GM21723 (cell line): ENCODE measurements around the gene TAF5.
"Not testable (repeated sequence)": the region's sequence is repeated elsewhere in the genome, so short reads cannot be mapped to it uniquely, and the experiment has no call there.

Experiments used
- ATAC-seq: cut with Tn5 transposase; IDR thresholded peaks from one replicate; pipeline ENCODE4 v1.9.1; 2021; ENCODE audit warnings: mild to moderate bottlenecking, moderate library complexity; ENCODE audit not compliant: unreplicated experiment

TAF5 gene

DNA sequence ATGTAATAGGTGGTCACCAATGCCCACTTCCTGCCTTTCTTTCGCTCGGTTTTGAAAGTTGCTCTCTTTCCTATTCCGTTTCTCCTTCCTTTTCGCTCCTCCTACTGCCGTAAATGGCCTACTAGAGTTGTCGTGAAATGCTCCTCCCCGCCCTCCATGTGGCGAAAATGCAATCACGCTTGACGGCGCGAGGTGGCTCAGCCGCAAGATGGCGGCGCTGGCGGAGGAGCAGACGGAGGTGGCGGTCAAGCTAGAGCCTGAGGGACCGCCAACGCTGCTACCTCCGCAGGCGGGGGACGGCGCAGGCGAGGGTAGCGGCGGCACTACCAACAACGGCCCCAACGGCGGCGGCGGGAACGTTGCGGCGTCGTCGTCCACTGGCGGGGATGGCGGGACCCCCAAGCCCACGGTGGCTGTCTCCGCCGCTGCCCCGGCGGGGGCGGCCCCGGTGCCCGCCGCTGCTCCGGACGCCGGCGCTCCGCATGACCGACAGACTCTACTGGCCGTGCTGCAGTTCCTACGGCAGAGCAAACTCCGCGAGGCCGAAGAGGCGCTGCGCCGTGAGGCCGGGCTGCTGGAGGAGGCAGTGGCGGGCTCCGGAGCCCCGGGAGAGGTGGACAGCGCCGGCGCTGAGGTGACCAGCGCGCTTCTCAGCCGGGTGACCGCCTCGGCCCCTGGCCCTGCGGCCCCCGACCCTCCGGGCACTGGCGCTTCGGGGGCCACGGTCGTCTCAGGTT, at the start of gene TAF5:
TAF5 (plus strand) TSS at position 195 of the 737 bp plus-strand sequence; CDS start at position 209, 14 bp downstream.
- ATAC-seq: peak; percentile 64

DNA sequence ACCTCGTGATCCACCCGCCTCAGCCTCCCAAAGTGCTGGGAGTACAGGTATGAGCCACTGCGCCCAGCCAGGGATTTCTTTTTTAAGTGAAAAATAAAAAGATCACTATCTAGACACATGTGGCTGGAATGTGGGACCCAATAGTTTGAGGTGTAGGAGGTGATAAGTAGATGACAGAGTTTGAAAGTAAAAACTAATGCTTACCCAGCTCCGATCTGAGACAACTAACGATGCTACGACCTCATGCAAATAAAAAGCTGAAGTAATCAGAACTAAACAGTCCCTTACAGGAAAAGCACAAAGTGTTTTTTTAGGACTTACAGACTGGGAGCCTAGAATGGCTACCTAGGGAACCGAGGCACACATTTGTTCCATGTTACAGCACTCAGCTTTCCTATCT, 39.9 kb upstream of the TAF5 start:
- ATAC-seq: no peak

DNA sequence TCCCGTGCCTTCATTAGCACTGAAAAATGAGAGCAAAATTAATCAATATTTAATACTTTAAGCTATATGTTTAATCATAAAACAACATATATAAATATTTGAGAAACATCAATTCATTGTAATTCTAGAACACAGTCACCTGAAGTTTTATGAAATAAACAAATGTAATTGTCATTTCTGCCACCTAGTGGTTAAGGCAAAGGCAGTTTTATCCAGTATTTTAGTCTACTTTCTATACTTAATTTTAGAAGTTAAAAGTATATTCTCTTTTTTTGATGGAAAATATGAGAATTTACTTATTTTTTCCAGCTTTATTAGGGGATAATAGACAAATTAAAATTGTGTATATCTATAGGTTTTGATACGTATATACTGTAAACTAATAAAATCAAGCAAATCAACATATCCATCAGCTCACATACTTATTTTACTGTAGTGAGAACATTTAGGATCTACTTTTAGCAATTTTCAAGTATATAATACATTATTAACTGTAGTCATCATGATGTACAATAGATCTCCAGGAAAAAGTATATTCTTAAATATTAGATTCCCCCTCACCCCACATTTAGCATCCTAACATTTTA, 33.7 kb upstream of the TAF5 start:
- ATAC-seq: no peak

DNA sequence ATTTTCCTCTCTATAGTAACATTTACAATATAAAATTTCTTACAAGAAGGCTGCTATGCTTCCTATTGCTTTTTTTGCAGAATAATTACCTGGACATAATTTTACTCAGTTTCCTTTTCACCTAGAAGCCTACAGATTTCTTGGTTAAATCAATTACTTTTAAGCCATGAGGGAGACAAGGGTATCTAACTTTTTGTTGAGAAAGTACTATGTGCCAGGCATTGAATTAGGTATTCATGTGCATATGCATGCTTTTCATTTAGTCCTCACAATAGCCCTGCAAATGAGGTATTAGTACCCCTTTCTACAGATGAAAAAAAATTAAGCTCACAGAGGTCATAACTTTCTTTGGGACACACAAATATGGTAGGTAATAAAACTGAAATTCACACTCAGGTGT, 33.2 kb upstream of the TAF5 start:
- no peak for ATAC-seq

DNA sequence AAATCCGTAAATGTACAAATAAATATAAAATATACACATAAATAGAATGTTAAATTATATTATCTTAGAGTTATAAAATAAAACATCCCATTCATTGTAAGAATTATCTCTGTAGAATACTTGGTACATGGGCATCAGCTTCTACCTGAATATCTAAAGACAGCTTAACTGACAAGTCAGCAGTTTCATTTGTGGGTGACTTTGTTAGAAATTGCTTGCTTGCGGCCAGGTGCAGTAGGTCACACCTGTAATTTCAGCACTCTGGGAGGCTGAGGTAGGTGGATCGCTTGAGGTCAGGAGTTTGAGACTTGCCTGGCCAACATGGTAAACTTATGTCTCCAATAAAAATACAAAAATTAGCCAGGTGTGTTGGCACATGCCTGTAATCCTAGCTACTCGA, 31.4 kb upstream of the TAF5 start:
- no peak for ATAC-seq

DNA sequence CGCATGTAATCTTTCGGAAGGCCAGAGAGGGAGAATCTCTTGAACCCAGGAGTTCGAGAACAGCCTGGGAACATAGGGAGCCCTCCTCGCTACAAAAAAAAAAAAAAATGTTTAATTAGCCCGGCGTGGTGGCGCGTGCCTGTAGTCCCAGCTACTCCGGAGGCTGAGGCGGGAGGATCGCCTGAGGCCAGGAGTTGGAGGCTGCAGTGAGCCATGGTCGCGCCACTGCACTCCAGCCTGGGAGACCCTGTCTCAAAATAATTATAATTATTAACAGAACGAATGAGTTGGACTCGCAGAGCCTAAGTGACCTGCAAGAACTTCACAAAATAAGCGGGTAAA, 17.6 kb upstream of the TAF5 start:
- no peak for ATAC-seq

DNA sequence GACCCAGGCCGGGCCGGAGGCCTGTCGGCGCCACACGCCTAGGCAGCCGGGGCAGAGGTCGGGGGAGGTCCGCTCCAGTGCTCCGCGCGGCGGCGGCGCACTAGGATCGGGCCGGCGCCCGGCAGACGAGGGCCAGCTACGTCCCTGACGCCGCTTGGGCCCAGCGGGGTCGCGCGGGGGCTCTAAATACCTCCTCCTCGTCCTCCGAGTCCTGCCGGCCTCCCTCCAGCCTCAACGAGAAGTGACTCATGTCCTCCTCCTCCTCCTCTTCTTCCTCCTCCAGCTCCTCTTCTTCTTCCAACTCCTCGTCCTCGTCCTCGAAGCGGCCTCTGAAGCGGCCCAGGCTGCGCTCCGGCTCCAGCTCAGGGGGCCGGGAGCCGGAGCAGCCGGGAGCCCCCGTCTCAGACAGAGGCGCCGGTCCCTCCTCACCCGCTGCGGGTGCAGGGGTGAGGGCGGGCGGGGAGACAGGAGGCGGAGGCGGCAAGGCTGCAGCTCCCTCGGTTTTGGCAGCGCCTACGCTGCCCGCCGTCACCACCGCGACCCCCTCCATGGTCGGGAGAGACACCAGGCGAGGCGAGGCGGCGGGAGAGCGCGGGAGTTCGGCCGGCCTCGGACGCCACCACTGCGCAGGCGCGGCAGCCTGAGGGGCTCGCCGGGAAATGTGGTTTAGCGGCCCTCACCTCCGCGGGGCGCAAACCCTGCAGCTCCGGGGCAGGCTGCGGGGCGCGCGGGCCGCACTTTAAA, 17.1 kb upstream of the TAF5 start, which contains the start of gene PCGF6:
PCGF6 (minus strand) TSS at position 624 of the 744 bp plus-strand sequence; CDS start at position 550, 74 bp downstream.
- ATAC-seq: peak; percentile 78

DNA sequence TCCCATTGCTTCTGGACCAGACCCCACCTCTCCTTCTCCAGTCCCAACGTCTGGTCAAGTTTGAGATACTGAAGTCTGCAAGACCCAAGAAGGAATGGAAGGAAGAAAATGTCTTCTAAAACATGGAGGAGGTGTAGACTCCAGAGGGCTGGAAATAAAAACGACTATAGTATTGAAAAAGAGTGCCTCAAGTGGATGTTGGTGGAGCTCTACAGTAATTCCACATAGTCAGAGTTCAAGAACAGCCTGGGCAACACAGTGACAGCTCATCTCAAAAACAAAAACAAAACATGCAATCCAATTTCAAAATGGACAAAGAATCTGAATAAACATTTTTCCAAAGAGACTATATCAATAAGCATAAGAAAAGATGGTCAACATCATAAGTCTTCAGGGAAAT, 14.5 kb upstream of the TAF5 start:
- ATAC-seq: no peak

DNA sequence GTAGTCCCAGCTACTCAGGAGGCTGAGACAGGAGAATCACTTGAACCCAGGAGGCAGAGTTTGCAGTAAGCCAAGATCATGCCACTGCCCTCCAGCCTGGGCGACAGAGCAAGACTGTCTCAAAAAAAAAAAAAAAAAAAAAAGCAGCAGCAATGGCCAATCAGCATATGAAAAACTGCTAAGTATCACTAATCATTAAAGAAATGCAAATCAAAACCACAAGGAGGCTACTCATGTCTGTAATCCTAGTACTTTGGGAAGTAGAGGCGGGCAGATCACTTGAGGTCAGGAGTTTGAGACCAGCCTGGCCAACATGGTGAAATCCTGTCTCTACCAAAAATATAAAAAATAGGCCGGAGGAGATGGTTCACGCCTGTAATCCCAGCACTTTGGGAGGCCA, 13.2 kb upstream of the TAF5 start:
- ATAC-seq: not testable (repeated sequence)

DNA sequence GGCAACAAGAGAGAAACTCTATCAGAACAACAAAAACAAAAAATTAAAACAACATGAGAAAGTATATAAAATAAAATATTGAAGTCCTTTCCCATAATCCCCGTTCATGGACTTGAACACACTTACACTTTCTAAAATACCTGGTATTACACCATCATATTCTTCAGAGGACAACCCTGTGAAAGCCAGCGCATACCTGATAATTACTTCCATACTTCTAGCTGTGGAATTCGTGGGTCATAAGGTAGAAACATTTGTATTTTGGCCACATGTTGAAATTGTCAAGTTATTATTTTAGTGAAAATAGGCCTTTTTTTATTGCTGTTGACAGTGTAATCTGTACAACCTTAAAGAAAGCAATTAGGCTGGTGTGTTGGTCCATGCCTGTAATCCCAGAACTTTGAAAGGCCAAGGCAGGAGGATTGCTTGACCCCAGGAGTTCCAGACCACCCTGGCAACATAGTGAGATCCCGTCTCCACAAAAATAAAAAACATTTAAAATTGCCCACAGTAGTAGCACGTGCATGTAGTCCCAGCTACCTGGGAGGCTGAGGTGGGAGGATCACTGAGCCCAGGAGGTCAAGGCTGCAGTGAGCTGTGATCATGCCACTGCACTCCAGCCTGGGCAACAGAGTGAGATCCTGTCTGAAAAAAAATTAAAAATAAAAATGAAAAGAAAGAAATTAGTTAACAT, 11.7 kb upstream of the TAF5 start:
- no peak for ATAC-seq

DNA sequence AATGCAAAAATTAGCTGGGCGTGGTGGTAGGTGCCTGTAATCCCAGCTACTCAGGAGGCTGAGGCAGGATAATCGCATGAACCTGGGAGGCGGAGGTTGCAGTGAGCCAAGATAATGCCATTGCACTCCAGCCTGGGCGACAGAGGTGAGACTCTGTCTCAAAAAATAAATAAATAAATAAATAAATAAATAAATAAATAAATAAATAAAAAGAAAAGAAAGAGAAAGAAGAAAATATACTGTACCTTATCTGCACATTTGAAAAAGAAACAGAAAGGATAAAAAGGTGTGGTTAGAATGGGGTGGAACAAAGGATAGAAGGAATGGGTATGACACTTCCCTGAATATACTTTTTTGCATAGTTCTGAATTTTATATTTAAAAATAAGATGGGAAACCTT, 8.3 kb upstream of the TAF5 start:
- not testable (repeated sequence) for ATAC-seq

DNA sequence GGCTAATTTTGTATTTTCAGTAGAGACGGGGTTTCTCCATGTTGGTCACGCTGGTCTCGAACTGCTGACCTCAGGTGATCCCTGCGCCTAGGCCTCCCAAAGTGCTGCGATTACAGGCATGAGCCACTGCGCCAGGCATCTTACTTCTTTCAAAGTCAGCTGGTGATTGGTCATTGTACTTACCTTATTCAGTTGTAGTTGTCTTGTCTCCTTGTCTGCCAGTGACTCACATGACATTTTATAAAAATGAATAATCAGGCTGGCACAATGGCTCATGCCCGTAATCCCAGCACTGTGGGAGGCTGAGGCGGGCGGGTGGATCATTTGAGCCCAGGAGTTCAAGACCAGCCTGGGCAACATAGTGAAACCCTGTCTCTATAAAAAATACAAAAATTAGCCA, 7.0 kb upstream of the TAF5 start:
- not testable (repeated sequence) for ATAC-seq

DNA sequence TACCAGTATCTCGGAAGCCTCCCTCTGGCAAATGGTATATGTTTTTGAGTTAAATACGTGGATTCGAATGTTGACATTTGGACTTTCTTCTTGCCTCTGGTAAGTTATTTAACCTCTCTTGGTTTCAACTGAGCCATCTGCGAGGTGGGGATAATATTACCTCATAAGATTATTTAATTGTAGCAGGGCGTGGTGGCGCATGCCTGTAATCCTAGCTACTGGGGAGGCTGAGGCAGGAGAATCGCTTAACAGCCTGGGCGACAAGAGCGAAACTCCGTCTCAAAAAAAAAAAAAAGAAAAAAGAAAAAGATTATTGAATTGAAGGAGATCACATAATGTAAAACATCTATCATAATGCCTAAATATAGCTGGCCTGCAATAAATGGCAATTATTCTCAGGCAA, 396 bp upstream of the TAF5 start:
- ATAC-seq: no peak

DNA sequence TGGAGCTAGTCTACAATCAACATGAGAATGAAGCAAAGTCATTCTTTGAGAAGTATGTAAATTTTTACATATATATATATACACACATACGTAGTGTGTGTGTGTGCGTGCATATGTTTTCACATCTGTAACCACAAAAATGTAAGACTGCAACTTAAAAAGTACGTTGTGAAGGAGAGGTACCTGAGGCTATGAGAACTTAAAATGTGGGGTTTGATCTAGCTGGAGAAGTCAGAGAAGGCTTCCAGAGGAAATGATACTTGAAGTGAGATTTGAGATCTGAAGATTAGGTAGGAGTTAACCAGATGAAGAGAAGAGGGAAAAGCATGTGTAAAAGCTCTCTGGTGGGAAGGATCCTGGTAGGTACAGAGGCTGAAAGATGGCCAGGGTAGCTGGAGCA, 5.8 kb downstream of the TAF5 start:
- no peak for ATAC-seq

DNA sequence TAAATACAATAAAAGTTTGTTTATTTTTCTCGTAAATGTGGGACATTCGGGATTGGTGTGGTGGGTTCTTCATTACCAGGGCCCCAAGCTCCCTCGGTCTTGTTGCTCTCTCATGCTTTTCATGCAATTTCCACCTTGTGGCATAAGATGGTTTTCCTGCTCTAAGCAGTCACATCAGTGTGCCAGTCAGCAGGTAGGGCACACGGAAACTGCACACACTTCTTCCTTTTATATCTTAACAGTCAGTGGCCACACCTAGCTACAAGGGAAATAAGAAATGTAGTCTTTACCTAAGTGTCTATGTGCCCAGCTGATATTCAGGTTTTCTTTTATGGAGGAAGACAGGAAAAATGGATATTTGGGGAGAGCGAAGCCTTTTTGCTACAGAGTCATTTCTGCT, 6.5 kb downstream of the TAF5 start:
- ATAC-seq: no peak

DNA sequence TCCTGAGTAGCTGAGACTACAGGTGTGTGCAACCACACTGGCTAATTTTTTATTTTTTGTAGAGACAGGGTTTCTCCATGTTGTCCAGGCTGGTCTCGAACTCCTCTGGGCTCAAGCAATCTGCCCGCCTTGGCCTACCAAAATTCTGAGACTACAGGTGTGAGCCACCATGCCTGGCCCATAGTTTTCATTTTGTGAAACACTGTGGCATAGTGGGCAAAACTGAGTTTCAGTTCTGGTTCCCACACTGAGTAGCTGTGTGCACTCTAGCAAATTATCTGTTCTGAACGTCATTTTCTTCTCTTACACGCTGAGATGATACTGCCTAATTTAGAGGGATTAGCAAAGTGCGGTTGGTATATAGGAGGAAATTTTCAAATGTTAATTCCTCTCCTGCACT, 15.0 kb downstream of the TAF5 start:
- no peak for ATAC-seq

DNA sequence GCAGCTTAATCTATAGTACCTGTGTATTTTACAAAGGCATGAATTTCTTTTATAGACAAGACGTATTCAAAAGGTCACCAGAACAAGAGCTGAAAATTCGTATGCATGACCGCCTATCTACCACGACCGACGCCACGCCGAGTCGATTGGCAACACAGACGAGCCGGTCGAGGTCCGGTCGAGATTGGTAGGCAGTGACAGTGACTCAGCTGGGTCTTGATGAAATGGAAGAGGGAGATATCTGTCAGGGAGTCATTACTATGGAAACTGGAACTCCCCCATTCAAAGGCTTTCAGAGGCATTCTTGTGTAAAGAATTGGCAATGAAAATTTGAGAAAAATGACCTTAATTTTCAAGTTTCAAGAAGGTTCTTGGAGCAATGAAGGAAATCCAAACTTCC, 26.4 kb downstream of the TAF5 start:
- ATAC-seq: no peak

DNA sequence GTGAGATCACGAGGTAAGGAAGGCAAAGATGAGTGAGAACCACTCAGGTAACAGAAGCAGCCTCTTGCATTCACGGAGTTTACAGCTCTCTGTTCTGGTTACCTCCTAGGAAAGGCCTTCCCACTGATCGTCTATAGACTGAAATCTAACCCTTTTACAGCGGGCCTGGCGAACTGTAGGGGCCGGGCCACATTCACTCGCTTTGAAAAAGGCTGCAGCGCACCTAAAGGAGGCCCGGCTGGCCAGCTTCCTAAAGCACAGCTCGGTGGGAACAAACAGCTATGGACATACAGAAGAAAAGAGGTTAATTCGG, 27.9 kb downstream of the TAF5 start:
- ATAC-seq: no peak

DNA sequence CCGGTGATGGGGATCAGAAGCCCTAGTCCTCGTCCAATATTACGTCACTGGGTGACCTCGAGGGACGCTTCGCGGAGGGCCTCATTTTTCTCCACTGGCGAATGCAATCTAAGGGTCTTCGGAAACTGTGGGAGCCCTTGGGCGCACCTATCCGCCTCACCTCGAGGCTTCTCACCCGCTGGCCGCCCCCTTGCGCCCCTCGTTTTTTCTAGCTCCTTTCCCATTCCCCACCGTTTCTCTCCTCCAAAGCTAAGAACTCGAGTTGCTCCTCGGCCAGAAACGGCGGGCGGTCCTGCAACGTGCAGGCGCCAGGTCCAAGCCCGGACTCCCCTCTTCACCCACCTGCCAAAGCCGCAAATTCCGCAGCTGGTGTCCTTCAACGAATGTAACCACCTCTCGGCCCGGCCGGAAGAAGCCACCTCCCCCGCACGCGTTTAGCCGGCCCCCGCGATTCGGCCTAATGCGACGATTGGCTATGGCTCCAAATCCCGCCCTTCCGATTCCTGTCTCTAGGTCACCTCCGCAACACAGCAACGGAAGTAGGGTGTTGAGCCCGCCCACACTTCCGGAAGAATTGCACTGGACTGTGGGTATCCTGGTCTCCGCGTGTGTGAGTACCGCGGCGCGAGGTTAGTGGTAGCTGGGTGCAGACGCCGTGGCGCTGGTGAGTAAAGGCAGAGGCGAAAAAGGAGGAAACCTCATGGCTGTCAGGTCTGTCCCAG, 28.5 kb downstream of the TAF5 start, which contains the start of the genes ATP5MK and PDCD11:
ATP5MK (minus strand) TSS at position 409 of the 722 bp plus-strand sequence. CDS start 4,018 bp downstream, outside the sequence.
PDCD11 (plus strand) TSS at position 560 of the 722 bp plus-strand sequence. CDS start 1,801 bp downstream, outside the sequence.
- peak; percentile 99 for ATAC-seq

DNA sequence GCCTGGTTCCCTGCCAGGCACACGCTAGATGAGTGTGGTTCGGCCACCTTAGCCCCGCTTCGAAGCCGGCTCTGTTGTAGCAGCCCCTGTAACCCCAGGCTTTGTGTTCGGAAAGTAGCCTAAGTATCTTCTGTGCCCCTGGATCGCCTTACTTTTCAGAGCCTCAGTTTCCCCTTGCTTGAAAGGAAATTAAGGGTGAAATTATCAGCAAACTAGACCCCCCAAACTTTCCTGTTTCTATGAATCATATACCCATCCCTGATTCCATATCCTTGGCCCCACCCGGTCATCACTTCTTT, 29.0 kb downstream of the TAF5 start:
- no peak for ATAC-seq
